GM19239 (cell line): ENCODE data around the gene IFNGR2.
"Not testable (repeated sequence)": the region's sequence is repeated elsewhere in the genome, so short reads cannot be mapped to it uniquely, and the experiment has no call there.

Source experiments
- DNase-seq: peaks from one replicate; pipeline ENCODE4 v3.0.0; 2011; ENCODE audit warnings: low spot score; ENCODE audit not compliant: insufficient read length
- FAIRE-seq: peaks from 2 replicates; lab custom pipeline; 2011; peaks lifted over from hg19 to GRCh38; lab: Jason Lieb, UNC

IFNGR2 gene

GRCh38 chr21:33375101-33375644 is 28.0 kb upstream of the IFNGR2 start:
- FAIRE-seq (no peak), DNase-seq (no peak)

GRCh38 chr21:33377221-33377920 is 25.8 kb upstream of the IFNGR2 start:
- no peak for FAIRE-seq
- no peak for DNase-seq

- DNase-seq (no peak), FAIRE-seq (no peak)
Observed at GRCh38 chr21:33378081-33378480, 25.1 kb upstream of the IFNGR2 start.

- not testable (repeated sequence) for DNase-seq
Observed at GRCh38 chr21:33379934-33380333, 23.3 kb upstream of the IFNGR2 start.

GRCh38 chr21:33380483-33380998 is 22.7 kb upstream of the IFNGR2 start:
- DNase-seq: no peak
- FAIRE-seq: peak; percentile 88

More at GRCh38 chr21:33379934-33380333, 23.3 kb upstream of the IFNGR2 start:
- not testable (repeated sequence) for FAIRE-seq

- DNase-seq, FAIRE-seq: not testable (repeated sequence)
Observed at GRCh38 chr21:33381381-33381780, 21.8 kb upstream of the IFNGR2 start.

GRCh38 chr21:33383056-33383888 is 19.9 kb upstream of the IFNGR2 start:
- DNase-seq (no peak), FAIRE-seq (peak; percentile 95)

GRCh38 chr21:33384841-33385331 is 18.3 kb upstream of the IFNGR2 start:
- FAIRE-seq: peak; percentile 84
- DNase-seq: no peak

- DNase-seq: no peak
- no peak for FAIRE-seq
Observed at GRCh38 chr21:33386222-33386784, 16.9 kb upstream of the IFNGR2 start.

GRCh38 chr21:33387294-33387693 is 15.9 kb upstream of the IFNGR2 start:
- no peak for DNase-seq
- no peak for FAIRE-seq

- DNase-seq (no peak), FAIRE-seq (no peak)
Observed at GRCh38 chr21:33388188-33388587, 15.0 kb upstream of the IFNGR2 start.

- no peak for FAIRE-seq
Observed at GRCh38 chr21:33390479-33390878, 12.7 kb upstream of the IFNGR2 start.

GRCh38 chr21:33391656-33392055 is 11.6 kb upstream of the IFNGR2 start:
- no peak for FAIRE-seq

More at GRCh38 chr21:33390479-33390878, 12.7 kb upstream of the IFNGR2 start:
- DNase-seq: no peak

GRCh38 chr21:33392284-33392985 is 10.8 kb upstream of the IFNGR2 start:
- FAIRE-seq: no peak

More at GRCh38 chr21:33391656-33392055, 11.6 kb upstream of the IFNGR2 start:
- DNase-seq: no peak

GRCh38 chr21:33393348-33393747 is 9.9 kb upstream of the IFNGR2 start:
- FAIRE-seq (no peak), DNase-seq (no peak)

More at GRCh38 chr21:33392284-33392985, 10.8 kb upstream of the IFNGR2 start:
- no peak for DNase-seq

GRCh38 chr21:33394260-33394659 is 9.0 kb upstream of the IFNGR2 start:
- FAIRE-seq: peak; percentile 69
- DNase-seq: no peak

- no peak for FAIRE-seq
- DNase-seq: no peak
Observed at GRCh38 chr21:33395891-33396331, 7.3 kb upstream of the IFNGR2 start.

- no peak for FAIRE-seq
- no peak for DNase-seq
Observed at GRCh38 chr21:33396436-33396835, 6.8 kb upstream of the IFNGR2 start.

GRCh38 chr21:33396951-33397350 is 6.3 kb upstream of the IFNGR2 start:
- DNase-seq: no peak
- FAIRE-seq: no peak

- DNase-seq (no peak), FAIRE-seq (no peak)
Observed at GRCh38 chr21:33397717-33398116, 5.5 kb upstream of the IFNGR2 start.
